IMR-90 (cell line): ENCODE data around the gene SIGLEC15.

Source experiments
- MXI1 ChIP-seq: IDR thresholded peaks from 2 replicates; pipeline ENCODE4 v1.6.1; 2012; ENCODE audit warnings: low read depth, mild to moderate bottlenecking, low read length, moderate library complexity, borderline replicate concordance
- SMC3 ChIP-seq: fragments of 150-350 bp; IDR thresholded peaks from 2 replicates; pipeline ENCODE4 v1.6.1; 2016; ENCODE audit warnings: low read depth, mild to moderate bottlenecking, antibody characterized with exemption, low read length, moderate library complexity
- TF ChIP-seq, protein P1 (sequence below): conservative IDR thresholded peaks from 2 replicates; pipeline ENCODE4 v1.5.1; 2012; ENCODE audit warnings: mild to moderate bottlenecking, low read depth, low read length, improper control_type of control experiment

DNA sequence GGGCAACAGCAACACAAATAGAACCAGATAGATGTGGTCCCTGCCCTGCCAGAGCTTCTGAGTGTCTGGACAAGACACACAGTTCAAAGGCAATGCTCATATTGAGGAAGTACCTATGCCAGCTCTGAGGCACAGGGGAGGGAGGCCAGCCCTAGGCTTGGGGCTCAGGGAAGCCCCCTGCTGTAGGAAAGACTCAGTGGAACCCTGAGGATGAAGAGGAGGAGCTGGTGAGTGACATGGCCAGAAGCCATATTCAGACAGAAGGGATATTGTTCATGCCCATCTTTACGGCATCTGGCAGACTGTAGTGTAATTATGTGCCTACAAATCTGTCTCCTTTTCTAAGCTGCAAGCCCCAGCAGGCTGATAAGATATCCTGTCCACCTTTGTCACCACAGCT, 8.8 kb downstream of the SIGLEC15 start:
- TF ChIP-seq, protein P1, sequence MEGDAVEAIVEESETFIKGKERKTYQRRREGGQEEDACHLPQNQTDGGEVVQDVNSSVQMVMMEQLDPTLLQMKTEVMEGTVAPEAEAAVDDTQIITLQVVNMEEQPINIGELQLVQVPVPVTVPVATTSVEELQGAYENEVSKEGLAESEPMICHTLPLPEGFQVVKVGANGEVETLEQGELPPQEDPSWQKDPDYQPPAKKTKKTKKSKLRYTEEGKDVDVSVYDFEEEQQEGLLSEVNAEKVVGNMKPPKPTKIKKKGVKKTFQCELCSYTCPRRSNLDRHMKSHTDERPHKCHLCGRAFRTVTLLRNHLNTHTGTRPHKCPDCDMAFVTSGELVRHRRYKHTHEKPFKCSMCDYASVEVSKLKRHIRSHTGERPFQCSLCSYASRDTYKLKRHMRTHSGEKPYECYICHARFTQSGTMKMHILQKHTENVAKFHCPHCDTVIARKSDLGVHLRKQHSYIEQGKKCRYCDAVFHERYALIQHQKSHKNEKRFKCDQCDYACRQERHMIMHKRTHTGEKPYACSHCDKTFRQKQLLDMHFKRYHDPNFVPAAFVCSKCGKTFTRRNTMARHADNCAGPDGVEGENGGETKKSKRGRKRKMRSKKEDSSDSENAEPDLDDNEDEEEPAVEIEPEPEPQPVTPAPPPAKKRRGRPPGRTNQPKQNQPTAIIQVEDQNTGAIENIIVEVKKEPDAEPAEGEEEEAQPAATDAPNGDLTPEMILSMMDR, result no peak
- no peak for TF ChIP-seq MXI1
- TF ChIP-seq SMC3, result no peak
